Activated T-cell treated with anti-CD3 and anti-CD28 coated beads for 4 hours (primary cell): Measurements from ENCODE around the gene FAM200B.
"Not testable (repeated sequence)": the region's sequence is repeated elsewhere in the genome, so short reads cannot be mapped to it uniquely, and the experiment has no call there.

Source experiments
- DNase-seq: peaks from one replicate; pipeline ENCODE4 v3.0.0-alpha.2; 2020

Gene FAM200B

DNA sequence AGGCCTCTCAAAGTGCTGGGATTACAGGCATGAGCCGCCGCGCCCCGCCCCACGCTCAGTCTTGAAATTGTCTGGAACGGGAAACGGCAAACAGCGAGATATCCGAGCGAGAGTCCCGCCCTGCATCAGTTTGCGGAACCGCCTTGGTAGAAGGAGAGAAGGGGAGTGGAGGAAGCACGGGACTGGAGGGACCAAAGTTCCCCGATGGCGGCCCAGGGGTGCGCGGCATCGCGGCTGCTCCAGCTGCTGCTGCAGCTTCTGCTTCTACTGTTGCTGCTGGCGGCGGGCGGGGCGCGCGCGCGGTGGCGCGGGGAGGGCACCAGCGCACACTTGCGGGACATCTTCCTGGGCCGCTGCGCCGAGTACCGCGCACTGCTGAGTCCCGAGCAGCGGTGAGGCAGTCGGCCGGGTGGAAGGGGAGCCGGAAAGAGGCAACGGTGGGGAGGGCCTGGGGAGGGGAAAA is 21.3 kb downstream of the FAM200B start, which contains the start of gene BST1:
TSS of gene BST1 (plus strand) at position 125 of the 463 bp plus-strand sequence. CDS start at position 205, 80 bp downstream.
- DNase-seq: peak; percentile 7

DNA sequence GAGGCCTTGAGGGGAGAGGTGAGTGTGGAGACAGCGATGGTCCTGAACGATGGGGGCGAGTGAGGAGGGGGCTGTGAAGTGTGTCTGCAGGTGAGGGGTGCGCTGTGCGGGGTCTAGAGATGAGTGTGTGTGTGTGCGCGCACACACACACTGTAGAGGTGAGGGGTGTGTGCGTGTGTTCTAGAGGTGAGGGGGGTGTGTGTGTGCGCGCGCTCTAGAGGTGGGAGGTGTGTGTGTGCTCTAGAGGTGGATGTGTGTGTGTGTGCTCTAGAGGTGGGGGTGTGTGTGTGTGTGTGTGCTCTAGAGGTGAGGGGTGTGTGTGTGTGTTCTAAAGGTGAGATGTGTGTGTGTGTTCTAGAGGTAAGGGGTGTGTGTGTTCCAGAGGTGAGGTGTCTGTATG is 21.8 kb downstream of the FAM200B start:
- no peak for DNase-seq

DNA sequence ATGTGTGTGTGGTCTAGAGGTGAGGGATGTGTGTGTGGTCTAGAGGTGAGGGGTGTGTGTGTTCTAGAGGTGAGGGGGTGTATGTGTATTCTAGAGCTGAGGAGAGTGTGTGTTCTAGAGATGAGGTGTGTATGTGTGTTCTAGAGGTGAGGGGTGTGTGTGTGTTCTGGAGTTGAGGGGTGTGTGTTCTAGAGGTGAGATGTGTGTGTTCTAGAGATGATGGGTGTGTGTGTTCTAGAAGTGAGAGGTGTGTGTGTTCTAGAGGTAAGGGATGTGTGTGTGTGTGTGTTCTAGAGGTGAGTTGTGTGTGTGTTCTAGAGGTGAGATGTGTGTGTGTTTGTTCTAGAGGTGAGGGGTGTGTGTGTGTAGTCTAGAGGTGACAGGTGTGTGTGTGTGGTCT is 22.5 kb downstream of the FAM200B start:
- no peak for DNase-seq

DNA sequence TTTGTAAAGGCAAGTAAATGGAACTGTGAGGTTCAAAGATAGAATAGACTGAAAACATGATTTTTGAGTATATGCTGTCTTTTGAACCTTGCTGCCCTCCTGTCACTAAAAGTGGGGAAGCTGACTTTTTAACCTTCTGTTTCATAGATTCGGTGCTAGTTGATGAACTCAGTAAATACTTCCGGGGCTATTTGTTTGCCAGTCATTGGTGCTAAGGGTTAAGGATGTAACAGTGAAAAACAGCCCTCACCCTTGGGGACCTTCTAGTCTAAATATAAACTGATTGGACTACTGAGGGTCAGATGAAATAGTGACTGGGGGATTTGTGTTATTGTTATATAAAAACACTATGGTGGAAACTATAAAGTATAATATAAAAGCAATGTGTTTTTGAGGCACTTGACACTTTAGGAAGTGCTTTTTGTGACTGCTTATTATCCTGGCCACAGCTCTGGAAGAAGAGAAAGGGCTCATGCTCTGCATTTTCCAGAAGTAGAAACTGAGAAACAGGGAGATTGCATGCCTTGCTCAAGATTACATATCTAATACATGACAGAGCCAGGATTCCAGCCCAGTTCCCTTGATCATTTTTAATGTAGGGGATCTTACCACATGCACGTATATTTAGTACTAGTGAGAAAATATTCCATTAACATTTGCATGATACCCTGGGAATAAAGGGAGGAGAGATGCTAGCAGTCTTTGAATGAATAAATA is 25.2 kb downstream of the FAM200B start:
- DNase-seq: no peak

DNA sequence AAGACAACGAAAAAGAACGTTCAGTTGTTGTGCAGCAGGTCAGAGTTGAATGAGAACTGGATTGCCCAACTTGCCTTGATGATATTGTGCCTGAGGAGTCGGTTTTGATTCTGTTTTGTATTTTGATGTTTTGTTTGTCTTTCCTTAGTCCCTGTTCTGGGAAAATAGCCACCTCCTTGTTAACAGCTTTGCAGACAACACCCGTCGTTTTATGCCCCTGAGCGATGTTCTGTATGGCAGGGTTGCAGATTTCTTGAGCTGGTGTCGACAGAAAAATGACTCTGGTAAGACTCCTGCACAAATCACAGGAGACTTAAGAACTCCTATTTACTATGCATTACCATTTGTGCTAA is 25.7 kb downstream of the FAM200B start:
- no peak for DNase-seq

DNA sequence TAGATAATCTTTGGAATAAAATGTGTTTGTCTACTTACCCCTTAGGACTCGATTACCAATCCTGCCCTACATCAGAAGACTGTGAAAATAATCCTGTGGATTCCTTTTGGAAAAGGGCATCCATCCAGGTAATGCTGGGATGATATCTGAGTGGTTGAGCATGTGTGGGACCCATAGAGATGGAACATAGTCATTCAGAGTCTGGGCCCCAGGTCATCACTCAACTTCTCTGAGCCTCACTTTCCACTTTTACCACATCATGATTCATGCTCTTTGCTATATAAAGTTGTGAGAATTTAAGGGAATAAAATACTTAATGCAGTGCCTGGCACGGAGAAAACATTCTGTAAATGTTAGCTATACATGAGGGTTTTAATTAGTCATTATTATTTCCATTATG is 30.1 kb downstream of the FAM200B start:
- DNase-seq: no peak

DNA sequence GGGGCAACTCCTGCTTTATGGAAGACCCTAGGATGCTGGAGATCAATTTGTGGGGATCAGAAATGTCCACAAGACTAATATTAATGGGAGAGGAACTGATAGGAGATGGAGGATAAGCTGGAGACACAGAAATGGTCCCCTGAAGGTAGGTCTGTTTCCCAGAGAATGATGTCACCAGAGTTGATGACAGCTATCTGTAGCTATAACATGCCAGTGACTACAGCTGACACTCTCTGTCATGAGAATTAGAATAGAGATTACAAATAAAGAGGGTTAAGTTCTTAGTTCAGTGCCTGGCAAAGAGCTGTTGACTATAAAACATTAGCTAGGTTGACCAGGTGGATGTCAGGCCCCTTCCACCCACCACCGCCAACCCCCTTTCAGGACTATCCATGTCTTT is 30.6 kb downstream of the FAM200B start:
- DNase-seq: no peak

DNA sequence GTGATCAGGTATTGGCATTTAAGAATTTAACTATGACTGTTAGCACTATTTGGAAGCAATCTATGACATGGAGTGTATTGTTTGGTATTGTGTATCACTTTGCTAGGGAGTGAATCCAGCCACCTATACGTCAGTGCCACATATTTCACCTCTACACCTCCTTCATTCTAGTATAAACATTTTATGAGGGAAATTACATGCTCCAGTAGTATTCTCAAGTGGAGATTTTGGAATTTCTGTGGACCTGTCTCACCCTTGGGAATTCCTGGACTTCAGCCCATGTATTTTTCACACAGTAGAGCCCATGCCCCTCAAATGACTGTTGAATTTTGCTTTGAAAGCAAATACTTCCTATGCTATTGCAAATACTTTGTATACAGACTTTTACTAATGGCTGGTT is 32.5 kb downstream of the FAM200B start:
- DNase-seq: no peak

DNA sequence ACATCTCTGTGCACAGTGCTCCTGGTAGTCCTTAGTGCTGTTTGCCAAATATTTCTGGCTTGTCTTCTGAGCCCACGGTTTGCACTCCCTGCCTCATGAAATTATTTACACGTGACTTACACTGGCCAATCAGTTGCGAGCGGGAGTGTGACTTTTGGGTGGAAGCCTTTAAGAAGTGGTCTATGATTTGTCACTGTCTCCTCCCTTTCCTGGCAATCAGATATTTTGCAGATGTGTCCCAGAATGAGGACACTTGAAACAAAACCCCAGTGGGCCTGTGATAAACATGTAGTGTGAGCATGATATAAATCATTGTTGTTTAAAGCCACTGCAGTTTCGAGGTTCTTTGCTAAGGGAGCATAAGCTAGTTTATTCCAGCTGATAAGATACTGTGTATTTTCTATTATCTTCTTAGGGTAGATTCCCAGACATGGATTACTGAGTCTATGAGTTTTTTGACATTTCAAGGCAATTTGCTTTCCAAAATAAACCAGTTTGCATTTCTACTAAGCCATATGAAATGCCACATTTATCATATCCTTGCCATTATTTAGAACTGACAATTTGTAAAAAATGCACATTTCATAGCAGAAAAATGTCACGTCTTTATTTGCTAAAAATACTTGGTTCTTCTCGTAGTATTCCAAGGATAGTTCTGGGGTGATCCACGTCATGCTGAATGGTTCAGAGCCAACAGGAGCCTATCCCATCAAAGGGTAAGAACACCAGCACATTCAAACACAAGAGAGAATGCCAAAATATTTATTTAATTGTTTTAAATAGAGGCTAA is 33.2 kb downstream of the FAM200B start:
- no peak for DNase-seq

DNA sequence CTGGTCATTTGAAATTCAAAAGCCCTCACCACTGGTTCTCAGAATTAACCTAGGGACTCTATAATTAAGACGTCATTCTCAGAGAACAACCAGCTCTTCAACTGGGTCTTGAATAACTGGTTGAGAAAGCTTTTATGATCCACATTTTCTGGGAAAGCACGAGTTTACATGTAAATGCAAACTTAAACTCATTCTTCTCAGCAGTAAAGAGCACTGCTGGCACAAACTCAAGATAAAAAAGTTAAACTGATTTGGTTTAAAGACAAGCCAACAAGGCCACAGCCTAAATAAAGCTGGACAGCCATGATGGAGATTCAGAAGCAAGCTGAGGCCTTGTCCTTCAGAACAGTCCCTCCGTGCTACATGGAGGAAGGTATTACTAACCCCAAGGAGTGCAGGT is 34.5 kb downstream of the FAM200B start:
- DNase-seq: no peak

DNA sequence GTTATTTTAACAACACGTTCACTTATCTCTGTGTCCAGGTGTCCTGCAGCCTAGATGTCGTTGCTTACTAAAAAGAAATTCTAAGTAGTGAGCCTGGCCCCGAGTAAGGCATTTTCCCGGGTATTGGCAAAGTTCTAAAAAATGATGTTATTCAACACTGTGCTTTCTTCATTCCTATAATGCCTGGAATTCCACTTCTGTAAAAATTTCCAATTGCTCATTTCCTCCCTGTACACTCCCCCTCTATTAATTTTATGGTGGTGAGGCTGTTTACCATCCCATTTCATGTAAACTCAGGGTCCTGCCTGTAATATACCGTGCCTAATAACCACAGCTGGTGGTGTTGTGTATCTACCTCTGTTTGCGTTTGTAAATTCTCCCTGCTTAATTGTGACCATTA is 35.5 kb downstream of the FAM200B start:
- no peak for DNase-seq

DNA sequence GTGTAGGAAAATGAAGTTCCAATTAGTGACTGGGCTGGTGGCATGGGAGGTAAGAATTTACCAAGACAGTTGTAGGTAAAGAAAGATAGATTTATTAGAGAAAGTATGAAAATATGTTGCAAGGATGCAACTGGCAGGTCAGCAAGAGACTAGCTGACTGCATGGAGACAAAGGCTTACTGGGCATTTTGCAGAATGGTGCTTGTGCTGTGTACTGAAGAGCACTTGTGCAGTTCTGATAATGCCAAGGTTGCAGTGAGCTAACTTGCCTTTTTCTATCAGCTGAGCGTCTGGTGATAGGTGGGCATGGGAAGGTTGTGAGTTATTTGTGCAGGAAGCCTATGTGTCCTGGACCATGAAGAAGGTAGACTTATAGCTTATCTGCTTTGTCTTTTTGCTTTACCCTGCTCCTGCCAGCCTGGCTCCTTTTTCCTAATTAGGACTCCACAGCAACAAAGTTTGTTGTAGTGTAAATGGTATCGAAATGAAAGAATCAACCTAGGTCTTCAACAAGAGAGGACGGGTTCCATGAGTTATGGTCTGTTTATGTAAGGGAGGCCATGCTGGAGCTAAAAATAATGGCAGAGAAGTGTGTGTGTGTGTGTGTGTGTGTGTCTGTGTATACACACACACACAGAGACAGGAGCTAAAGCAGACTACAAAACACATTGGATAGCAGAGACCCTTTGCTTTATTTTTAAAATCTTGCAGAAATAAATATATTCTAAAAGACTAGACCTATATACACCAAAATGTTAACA is 36.2 kb downstream of the FAM200B start:
- DNase-seq: no peak

DNA sequence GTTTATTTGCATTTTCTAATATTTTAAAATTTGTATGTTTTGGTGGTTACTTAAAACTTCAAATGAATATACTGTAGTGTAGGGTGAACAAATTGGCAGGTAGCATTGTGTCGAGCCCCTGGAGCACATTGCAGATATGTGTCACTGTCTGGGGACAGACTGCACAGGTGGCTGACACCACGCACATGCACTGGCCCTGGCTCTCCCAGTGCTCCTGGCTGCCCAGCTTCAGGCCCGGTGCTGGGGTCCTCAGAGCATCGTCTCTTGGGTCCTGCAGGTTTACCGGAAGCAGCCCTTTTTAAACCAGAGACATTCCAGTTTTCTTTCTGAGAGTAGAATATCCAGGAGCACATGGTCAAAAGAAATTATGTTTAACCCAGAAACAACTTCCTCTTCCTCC is 36.8 kb downstream of the FAM200B start:
- no peak for DNase-seq

DNA sequence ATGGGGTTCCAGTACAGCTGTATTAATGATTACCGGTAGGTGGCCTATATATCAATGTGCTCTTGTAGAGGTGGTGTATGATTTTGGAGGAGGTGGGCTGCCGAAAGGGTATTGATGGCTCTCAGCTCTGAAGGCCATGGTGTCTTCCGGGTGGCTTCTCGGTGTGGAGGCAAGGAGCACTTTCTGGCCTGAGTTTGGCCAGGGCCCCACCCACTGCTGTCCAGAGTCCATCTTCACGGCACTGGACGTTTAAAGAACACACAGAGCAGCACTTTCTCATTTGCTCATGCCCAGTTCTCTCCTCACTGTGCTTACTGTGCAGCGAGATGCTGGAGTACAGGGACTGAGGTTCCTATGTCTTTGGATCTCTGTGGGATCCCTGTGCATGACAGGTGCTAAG is 37.3 kb downstream of the FAM200B start:
- DNase-seq: no peak

DNA sequence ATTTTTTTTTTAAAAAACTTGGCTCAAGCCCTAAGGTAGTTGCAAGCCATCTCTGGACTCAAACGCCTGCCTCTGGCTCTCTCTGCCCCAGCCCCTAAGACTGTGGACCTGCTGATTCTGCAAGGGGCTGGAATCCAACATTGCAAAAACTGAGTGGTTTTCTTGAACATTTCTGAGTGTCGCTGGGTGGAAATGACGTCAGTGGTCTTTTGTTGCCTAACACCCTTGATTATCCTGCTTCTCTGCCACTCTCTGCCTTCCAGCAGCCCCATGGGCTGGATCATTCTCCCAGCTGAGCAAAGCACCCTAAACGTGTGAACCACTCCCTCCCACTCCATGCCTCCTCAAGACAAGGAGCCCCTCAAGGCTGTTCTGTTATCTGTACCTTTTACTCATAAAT is 37.9 kb downstream of the FAM200B start:
- DNase-seq: no peak

DNA sequence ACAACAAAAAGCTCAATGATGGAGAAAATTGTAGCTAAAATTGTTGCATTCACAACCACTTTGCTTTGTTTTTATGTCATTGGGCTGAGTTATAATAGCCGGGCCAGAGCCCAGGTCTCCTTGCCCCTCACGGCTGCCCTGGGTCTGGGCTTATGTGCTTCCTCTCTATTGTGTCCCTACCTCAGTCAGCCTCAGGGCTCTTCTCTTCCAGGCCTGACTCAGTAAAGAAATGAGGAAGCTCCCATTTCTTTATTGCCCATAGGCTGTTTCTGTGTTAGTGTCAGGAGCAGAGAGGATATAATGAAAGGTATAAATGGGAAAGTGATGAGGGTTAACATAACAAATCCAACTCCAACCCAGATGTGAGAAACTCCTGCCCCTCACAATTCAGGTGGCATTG is 39.2 kb downstream of the FAM200B start:
- DNase-seq: no peak

DNA sequence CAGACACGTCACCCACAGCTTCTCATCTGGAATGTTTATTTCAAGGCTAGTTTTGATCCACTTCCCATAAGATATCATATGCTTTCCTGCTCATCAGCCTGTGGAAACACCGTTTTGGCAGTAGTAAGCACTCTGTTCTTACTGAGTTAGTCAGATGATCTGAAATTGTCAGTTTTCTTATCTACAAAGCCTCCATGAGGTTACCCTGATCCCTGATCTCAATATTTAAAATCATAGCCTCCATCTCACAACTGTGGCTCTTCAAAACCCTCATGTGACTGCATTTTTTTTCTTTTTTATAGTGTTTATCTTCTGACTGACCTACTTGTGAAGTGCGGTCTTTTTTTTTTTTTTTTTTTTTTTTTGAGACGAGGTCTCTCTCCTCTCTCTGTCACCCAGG is 44.0 kb downstream of the FAM200B start:
- no peak for DNase-seq

DNA sequence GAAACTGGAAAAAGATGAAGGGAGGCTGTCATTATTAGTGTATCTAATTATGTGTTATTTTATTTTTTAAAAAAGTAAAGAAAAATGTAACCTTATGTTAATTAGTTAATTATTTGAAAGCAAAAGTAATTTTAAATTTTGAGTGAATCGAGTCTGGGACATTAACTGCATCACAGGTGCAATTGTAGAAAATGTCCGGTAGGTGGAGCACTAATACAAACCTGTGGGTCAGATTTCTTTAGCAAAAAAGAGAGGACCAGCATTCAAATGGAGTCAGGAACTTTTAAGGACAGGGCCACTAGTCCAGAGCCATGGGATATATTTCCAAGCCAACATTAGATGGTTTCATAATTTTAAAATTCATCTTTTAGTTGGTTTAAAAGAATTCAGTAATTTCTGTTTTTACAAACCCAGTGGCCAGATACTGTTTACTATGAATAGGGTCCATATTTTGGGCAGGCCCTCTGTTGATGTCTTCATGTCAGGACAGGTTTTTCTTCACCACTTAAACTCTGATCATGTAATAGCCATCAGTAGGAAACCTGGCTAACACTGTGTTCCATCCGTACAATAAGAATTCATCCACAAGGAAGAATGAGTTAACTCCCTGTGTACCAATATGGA is 48.4 kb downstream of the FAM200B start:
- DNase-seq: peak; percentile 13

DNA sequence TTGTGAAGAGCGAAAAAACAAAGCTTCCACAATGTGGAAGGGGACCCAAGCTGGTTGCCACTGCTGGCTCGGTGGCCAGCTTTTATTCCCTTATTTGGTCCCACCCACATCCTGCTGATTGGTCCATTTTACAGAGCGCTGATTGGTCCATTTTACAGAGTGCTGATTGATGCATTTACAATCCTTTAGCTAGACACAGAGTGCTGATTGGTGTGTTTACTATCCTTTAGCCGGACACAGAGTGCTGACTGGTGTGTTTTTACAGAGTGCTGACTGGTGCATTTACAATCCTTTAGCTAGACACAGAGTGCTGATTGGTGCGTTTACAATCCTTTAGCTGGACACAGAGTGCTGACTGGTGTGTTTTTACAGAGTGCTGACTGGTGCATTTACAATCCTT is 51.4 kb downstream of the FAM200B start:
- DNase-seq: not testable (repeated sequence)

DNA sequence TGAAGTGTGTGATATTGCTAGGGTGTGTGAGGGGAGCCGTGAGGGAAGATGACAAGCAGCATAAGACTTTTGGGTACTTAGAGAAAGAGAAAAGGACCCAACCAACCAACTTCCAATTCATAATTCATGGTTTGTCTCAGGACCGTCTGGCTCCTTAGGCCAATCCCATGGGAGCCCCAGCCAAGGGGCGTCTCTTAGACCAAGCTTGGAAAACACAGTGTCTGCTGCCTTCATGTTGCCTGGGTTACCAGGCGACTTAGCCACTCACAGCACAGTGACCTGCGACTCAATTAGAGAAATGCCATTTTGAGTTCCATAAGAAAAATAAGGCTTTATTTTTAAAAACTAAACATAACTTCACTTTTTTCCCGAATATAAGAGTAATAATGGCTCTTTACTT is 53.9 kb downstream of the FAM200B start:
- DNase-seq: no peak

DNA sequence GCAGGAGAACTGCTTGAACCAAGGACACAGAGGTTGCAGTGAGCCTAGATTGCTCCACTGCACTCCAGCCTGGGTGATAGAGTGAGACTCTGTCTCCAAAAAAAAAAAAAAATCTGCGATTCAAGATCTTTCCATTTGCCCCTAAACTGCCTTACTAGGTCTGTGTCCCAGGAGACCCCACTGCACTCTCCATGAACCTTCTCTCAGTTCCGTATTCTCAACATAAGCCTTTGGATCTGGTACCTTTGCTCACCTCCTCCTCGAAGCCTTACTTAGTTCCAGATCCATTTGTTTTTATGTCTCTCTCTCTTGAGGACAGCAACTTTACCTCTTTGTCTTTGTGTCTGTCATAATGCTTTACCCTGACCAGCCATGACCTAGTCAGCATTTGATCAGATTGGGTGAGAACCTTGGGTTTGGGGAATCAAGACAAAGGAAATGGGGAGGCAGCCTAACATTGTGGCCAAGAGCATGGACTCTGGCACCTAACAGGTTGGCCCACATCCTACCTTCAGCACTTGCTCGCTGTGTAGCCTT is 55.0 kb downstream of the FAM200B start:
- DNase-seq: no peak

DNA sequence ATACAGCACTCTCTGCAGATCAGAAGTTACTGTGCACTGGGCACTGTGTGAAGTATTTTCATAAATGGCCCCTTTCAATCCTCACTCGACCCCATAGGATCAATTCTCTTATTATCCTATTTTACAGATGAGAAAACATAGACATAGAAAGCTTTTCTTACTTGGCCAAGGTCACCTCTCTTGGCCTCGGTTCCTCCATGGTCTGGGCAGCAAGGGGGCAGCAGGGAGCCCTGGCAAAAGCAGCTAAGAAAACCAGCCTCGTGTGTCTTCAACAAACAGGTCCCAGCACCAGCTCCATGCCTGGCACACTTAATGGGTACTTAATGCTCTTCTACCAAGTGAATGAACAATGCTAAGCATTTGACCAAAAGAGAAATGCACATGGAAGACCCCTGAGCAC is 55.6 kb downstream of the FAM200B start:
- no peak for DNase-seq

DNA sequence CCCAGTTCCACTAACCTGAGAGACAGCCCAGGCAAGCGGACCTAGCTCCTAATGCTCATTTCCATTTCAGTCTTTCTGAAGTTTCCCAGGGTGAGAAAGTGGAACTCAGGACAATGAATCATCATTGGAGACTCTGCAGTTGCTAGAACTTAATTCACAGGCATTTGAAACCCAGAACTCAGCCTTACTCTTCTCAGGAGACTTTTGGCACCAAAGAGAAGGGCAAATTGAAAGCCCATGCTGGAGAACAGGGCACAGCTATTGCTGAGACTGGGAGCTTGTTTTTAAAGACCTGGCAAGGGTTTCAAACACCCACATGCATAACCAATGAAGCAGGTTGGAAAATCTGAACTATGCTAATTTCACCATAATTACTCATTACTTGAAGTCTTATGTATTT is 57.2 kb downstream of the FAM200B start:
- DNase-seq: no peak
